ENCODE data around the gene NKAIN2. TPM values are rescaled to one million over a fixed set of nuclear protein-coding genes. Genes with fewer than 3 reads are reported as not detected.

Gene NKAIN2
- total and polyA plus RNA-seq, 2 donors (not counting 3 experiments of a cell fraction or from before 2014, with no cell fraction given): 0.03 TPM; not detected in 1

- Histone ChIP-seq H3K27me3 (ENCODE audit: control insufficient read depth in 2 of 2, insufficient read depth in 2 of 2, low read length in 2 of 2) (no peaks in the 10 kb centered on the region), H3K36me3 (ENCODE audit: control insufficient read depth in 2 of 2, extremely low read depth in 1 of 2, insufficient read depth in 2 of 2, low read length in 2 of 2) (no peaks in the 10 kb centered on the region), H3K4me2 (ENCODE audit: insufficient read depth, low read length) (no peak overlapping the region), H3K4me3 (replicated peaks in 1 of 3; ENCODE audit: insufficient read depth in 1 of 3, low read depth in 1 of 3, low read length in 3 of 3) (no peak overlapping the region), H3K79me2 (ENCODE audit: control insufficient read depth, insufficient read depth, low read length) (no peaks in the 10 kb centered on the region), H3K27ac (ENCODE audit: insufficient read depth, low read depth, low read length) (no peak overlapping the region), H3K9me3 (replicated peaks; ENCODE audit: control insufficient read depth, insufficient read depth, low read length) (no peaks in the 10 kb centered on the region), H2AFZ (ENCODE audit: low read depth, low read length) (no peak overlapping the region), H3K9ac (replicated peaks; ENCODE audit: extremely low read depth, insufficient read depth, low read length) (no peak overlapping the region), H3K4me1 (ENCODE audit: control insufficient read depth, extremely low read depth, insufficient read depth, low read length) (no peaks in the 10 kb centered on the region), H3K9me1 (replicated peaks; ENCODE audit: control insufficient read depth, extremely low read depth, insufficient read depth, low read length) (no peaks in the 10 kb centered on the region), H4K20me1 (replicated peaks; ENCODE audit: control insufficient read depth, extremely low read depth, insufficient read depth, low read length) (no peaks in the 10 kb centered on the region)
- no peak for TF ChIP-seq GATA2 (IDR thresholded peaks at IDR 0.05; ENCODE audit: insufficient read depth, insufficient read length, low read depth, low read length)
- no peak for TF ChIP-seq POLR2AphosphoS5 (IDR thresholded peaks at IDR 0.05; ENCODE audit: insufficient read depth, low read depth, low read length)
- no peak for TF ChIP-seq MAX (IDR thresholded peaks at IDR 0.05; ENCODE audit: insufficient read depth, insufficient read length)
- ChIA-PET POLR2A (no interaction called here), CTCF (no interaction called here)
- BruUV-seq (replicated peaks): no TSS peak
- no peak for FAIRE-seq
- intact Hi-C loops (cut with micrococcal nuclease) (no loop called here), dilution Hi-C loops (cut with MboI; ENCODE audit: extremely low pct_ligation_motif_present, low sequenced_read_pairs) (no loop called here)
- DNase-seq (ENCODE audit: low read depth, low spot score): no peak
Observed at GRCh38 chr6:124655866-124656265, 852.2 kb downstream of the NKAIN2 start.

GRCh38 chr6:124658053-124658452 is 854.4 kb downstream of the NKAIN2 start:
- FAIRE-seq: no peak
- Histone ChIP-seq H3K9me3 (replicated peaks; ENCODE audit: control insufficient read depth, insufficient read depth, low read length) (no peaks in the 10 kb centered on the region), H3K79me2 (ENCODE audit: control insufficient read depth, insufficient read depth, low read length) (no peaks in the 10 kb centered on the region), H3K9ac (replicated peaks; ENCODE audit: extremely low read depth, insufficient read depth, low read length) (no peak overlapping the region), H3K27ac (ENCODE audit: insufficient read depth, low read depth, low read length) (no peak overlapping the region), H3K27me3 (ENCODE audit: control insufficient read depth in 2 of 2, insufficient read depth in 2 of 2, low read length in 2 of 2) (no peaks in the 10 kb centered on the region), H3K9me1 (replicated peaks; ENCODE audit: control insufficient read depth, extremely low read depth, insufficient read depth, low read length) (no peaks in the 10 kb centered on the region), H3K4me1 (ENCODE audit: control insufficient read depth, extremely low read depth, insufficient read depth, low read length) (no peaks in the 10 kb centered on the region), H4K20me1 (replicated peaks; ENCODE audit: control insufficient read depth, extremely low read depth, insufficient read depth, low read length) (no peaks in the 10 kb centered on the region), H2AFZ (ENCODE audit: low read depth, low read length) (no peak overlapping the region), H3K36me3 (ENCODE audit: control insufficient read depth in 2 of 2, extremely low read depth in 1 of 2, insufficient read depth in 2 of 2, low read length in 2 of 2) (no peaks in the 10 kb centered on the region), H3K4me3 (replicated peaks in 1 of 3; ENCODE audit: insufficient read depth in 1 of 3, low read depth in 1 of 3, low read length in 3 of 3) (no peak overlapping the region), H3K4me2 (ENCODE audit: insufficient read depth, low read length) (no peak overlapping the region)
- BruUV-seq (replicated peaks): no TSS peak
- ChIA-PET POLR2A (no interaction called here), CTCF (no interaction called here)
- dilution Hi-C loops (cut with MboI; ENCODE audit: extremely low pct_ligation_motif_present, low sequenced_read_pairs): no loop called here
- intact Hi-C loops (cut with micrococcal nuclease): no loop called here
- no peak for TF ChIP-seq CTCF (IDR thresholded peaks at IDR 0.05; ENCODE audit: extremely low read depth in 1 of 2, insufficient read depth in 1 of 2, low read depth in 1 of 2, low read length in 2 of 2)
- TF ChIP-seq EZH2 (IDR thresholded peaks at IDR 0.05; ENCODE audit: borderline replicate concordance, low read depth, low read length, severe bottlenecking): no peak
- no peak for TF ChIP-seq POLR2AphosphoS5 (IDR thresholded peaks at IDR 0.05; ENCODE audit: insufficient read depth, low read depth, low read length)
- TF ChIP-seq MYC (IDR thresholded peaks at IDR 0.05; ENCODE audit: low read depth, low read length): no peak
- TF ChIP-seq JUN (IDR thresholded peaks at IDR 0.05; ENCODE audit: borderline replicate concordance, insufficient read depth, insufficient read length, low read depth): no peak
- no peak for TF ChIP-seq GATA2 (IDR thresholded peaks at IDR 0.05; ENCODE audit: insufficient read depth, insufficient read length, low read depth, low read length)
- no peak for TF ChIP-seq MAX (IDR thresholded peaks at IDR 0.05; ENCODE audit: insufficient read depth, insufficient read length)
- TF ChIP-seq FOS (IDR thresholded peaks at IDR 0.05; ENCODE audit: borderline replicate concordance, insufficient read depth, low read length): no peak
- TF ChIP-seq POLR2A (IDR thresholded peaks at IDR 0.05; ENCODE audit: low read depth, low read length): no peak
- DNase-seq (ENCODE audit: low read depth, low spot score): no peak
